CD4-positive, alpha-beta T cell (primary cell): ENCODE measurements around the gene CPEB2. TPM values are rescaled to one million over a fixed set of nuclear protein-coding genes. Genes with fewer than 3 reads are reported as not detected.

Source experiments
- ATAC-seq: fragments of 200-7000 bp; cut with Tn5 transposase; one replicate; pipeline ENCODE4 v1.10.0; 2022; ENCODE audit warnings: mild to moderate bottlenecking; ENCODE audit not compliant: poor library complexity
- CTCF ChIA-PET: fragments of 350-600 bp; sonication (Branson Sonifier 250); formaldehyde crosslinking; loops from one replicate; lab custom pipeline; 2021; ENCODE audit warnings: antibody characterized with exemption, inconsistent platforms; lab: Charles Lee
- POLR2A ChIA-PET: fragments of 350-600 bp; sonication (Branson Sonifier 250); formaldehyde crosslinking; loops from one replicate; lab custom pipeline; 2021; ENCODE audit warnings: antibody characterized with exemption, inconsistent platforms; lab: Charles Lee
- DNase-seq, 14 experiments: peaks; one replicate each; pipeline ENCODE4 v3.0.0-alpha.2; 2013 to 2020; ENCODE audit warnings: mixed read lengths in 2 of 14
- H3K27ac ChIP-seq, 2 donors: one replicate each; pipeline versions ENCODE4 v1.5.1 to v1.7.0; 2013; ENCODE audit warnings: low read length in 2 of 2, low read depth in 1 of 2, mild to moderate bottlenecking in 1 of 2
- H3K27me3 ChIP-seq, 2 experiments: 1 replicate in 1 of 2; 2 replicates in 1 of 2; pipeline versions ENCODE4 v1.6.1 to v1.7.0; 2013; ENCODE audit warnings: low read length in 2 of 2, control low read depth in 1 of 2, mild to moderate bottlenecking in 1 of 2, moderate library complexity in 1 of 2; ENCODE audit not compliant: insufficient read depth in 2 of 2, control insufficient read depth in 1 of 2
- H3K36me3 ChIP-seq: one replicate; pipeline ENCODE4 v1.6.1; 2013; ENCODE audit warnings: low read length, control low read depth; ENCODE audit not compliant: insufficient read depth
- H3K4me1 ChIP-seq: one replicate; pipeline ENCODE4 v1.6.1; 2013; ENCODE audit warnings: low read length, control low read depth; ENCODE audit not compliant: insufficient read depth
- H3K4me3 ChIP-seq: one replicate; pipeline ENCODE4 v1.5.1; 2013; ENCODE audit warnings: mild to moderate bottlenecking, low read length, moderate library complexity
- H3K9me3 ChIP-seq, 2 experiments: 1 replicate in 1 of 2; 2 replicates in 1 of 2; pipeline versions ENCODE4 v1.6.1 to v1.7.0; 2013; ENCODE audit warnings: low read length in 2 of 2, mild to moderate bottlenecking in 2 of 2, control low read depth in 1 of 2, moderate library complexity in 1 of 2; ENCODE audit not compliant: control insufficient read depth in 1 of 2, insufficient read depth in 1 of 2
- H3K27ac Mint-ChIP-seq: one replicate; pipeline ENCODE4 v1.8.0; 2020; ENCODE audit warnings: mixed read lengths
- H3K27me3 Mint-ChIP-seq: one replicate; pipeline ENCODE4 v1.8.0; 2021; ENCODE audit warnings: mixed read lengths
- H3K36me3 Mint-ChIP-seq: one replicate; pipeline ENCODE4 v1.8.0; 2021; ENCODE audit warnings: low read depth, mixed read lengths
- H3K4me1 Mint-ChIP-seq: one replicate; pipeline ENCODE4 v1.8.0; 2021; ENCODE audit warnings: low read depth, mixed read lengths
- H3K4me3 Mint-ChIP-seq: one replicate; pipeline ENCODE4 v1.8.0; 2020; ENCODE audit warnings: mild to moderate bottlenecking, mixed read lengths
- H3K9me3 Mint-ChIP-seq: one replicate; pipeline ENCODE4 v1.8.0; 2020; ENCODE audit warnings: mixed read lengths
- intact Hi-C, 2 experiments: fragments of 100-400 bp; cut with DNase I in 1 of 2; cut with micrococcal nuclease in 1 of 2; formaldehyde crosslinking; loops; one replicate each; pipeline versions ENCODE4 v1.15.1 to v1.9.0; 2023 to 2025; cut with DNase I, micrococcal nuclease
- total RNA-seq, 174 experiments: library from RNA in 2 of 174; stranded (reverse) in 2 of 174; gene quantifications; one replicate each; pipeline ENCODE4 v1.2.3 and lab custom pipeline; 2021 to 2026
- TF ChIP-seq, protein P1 (sequence below): fragments of 200-600 bp; IDR thresholded peaks from one replicate; pipeline ENCODE4 v1.8.0; 2022; ENCODE audit warnings: antibody characterized with exemption, mild to moderate bottlenecking

The CPEB2 gene
- total RNA-seq, 2 experiments from 2014 or later = 26.4 to 27.0 TPM

DNA sequence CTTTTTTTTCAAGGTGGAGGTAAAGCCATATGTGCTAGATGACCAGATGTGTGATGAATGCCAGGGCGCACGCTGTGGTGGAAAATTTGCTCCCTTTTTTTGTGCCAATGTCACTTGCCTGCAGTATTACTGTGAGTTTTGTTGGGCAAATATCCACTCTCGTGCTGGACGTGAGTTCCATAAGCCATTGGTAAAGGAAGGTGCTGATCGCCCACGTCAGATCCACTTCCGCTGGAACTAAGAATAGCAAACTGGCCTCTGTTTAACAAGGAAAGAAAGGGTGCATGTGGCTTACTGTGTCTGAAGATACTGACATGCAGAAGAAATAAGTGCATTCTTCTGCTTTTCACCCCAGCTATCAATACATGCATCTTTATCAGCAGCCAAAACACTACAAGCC is 63.9 kb downstream of the CPEB2 start:
- no peaks in the 10 kb centered on the region for H3K9me3 Mint-ChIP-seq
- Histone ChIP-seq H3K4me1 (no peaks in the 10 kb centered on the region), H3K27me3 (no peaks in the 10 kb centered on the region), H3K9me3 (no peaks in the 10 kb centered on the region), H3K4me3 (no peak overlapping the region), H3K36me3 (peaks cover 30% of the 10 kb centered on the region), H3K27ac (no peak overlapping the region)
- intact Hi-C loops = no loop called here
- no peaks in the 10 kb centered on the region for H3K4me1 Mint-ChIP-seq
- no peak overlapping the region for H3K4me3 Mint-ChIP-seq
- peaks cover 39% of the 10 kb centered on the region for H3K36me3 Mint-ChIP-seq
- no peaks in the 10 kb centered on the region for H3K27me3 Mint-ChIP-seq
- POLR2A ChIA-PET = no interaction called here
- DNase-seq (no peak), ATAC-seq (no peak)
- TF ChIP-seq, protein P1, sequence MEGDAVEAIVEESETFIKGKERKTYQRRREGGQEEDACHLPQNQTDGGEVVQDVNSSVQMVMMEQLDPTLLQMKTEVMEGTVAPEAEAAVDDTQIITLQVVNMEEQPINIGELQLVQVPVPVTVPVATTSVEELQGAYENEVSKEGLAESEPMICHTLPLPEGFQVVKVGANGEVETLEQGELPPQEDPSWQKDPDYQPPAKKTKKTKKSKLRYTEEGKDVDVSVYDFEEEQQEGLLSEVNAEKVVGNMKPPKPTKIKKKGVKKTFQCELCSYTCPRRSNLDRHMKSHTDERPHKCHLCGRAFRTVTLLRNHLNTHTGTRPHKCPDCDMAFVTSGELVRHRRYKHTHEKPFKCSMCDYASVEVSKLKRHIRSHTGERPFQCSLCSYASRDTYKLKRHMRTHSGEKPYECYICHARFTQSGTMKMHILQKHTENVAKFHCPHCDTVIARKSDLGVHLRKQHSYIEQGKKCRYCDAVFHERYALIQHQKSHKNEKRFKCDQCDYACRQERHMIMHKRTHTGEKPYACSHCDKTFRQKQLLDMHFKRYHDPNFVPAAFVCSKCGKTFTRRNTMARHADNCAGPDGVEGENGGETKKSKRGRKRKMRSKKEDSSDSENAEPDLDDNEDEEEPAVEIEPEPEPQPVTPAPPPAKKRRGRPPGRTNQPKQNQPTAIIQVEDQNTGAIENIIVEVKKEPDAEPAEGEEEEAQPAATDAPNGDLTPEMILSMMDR = no peak
- H3K27ac Mint-ChIP-seq = no peak overlapping the region
- CTCF ChIA-PET = no interaction called here

DNA sequence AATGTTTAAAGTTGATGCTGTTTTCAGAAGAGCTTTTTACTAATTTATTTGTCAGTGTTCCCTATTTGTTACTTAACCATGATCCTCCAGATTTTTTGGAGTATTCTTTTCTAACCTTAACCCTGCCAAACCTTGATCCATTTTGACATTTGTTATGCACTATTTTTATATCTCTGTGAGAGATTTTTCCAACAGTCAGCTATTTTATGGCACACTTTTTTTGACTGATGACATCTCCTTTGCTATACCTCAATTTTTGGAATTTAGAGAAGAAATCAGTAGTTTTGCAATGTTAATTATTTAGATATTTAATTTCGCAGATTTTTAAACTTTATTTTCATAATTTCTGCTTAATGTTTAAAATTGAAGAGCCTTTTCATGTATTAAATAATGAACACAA is 66.0 kb downstream of the CPEB2 start:
- H3K27ac Mint-ChIP-seq = no peak overlapping the region
- intact Hi-C loops = no loop called here
- H3K4me3 ChIP-seq = no peak overlapping the region
- no peaks in the 10 kb centered on the region for H3K27me3 Mint-ChIP-seq
- no peak for ATAC-seq
- peaks cover 17% of the 10 kb centered on the region for H3K36me3 ChIP-seq
- H3K9me3 Mint-ChIP-seq = peaks cover under 1% of the 10 kb centered on the region
- no peaks in the 10 kb centered on the region for H3K4me1 Mint-ChIP-seq
- H3K9me3 ChIP-seq = no peaks in the 10 kb centered on the region
- H3K27ac ChIP-seq = no peak overlapping the region
- peaks cover 40% of the 10 kb centered on the region for H3K36me3 Mint-ChIP-seq
- H3K4me3 Mint-ChIP-seq = no peak overlapping the region
- no peak for DNase-seq
- CTCF ChIA-PET = no interaction called here
- TF ChIP-seq, protein P1 = no peak
- H3K27me3 ChIP-seq = no peaks in the 10 kb centered on the region
- POLR2A ChIA-PET = no interaction called here
- no peaks in the 10 kb centered on the region for H3K4me1 ChIP-seq

DNA sequence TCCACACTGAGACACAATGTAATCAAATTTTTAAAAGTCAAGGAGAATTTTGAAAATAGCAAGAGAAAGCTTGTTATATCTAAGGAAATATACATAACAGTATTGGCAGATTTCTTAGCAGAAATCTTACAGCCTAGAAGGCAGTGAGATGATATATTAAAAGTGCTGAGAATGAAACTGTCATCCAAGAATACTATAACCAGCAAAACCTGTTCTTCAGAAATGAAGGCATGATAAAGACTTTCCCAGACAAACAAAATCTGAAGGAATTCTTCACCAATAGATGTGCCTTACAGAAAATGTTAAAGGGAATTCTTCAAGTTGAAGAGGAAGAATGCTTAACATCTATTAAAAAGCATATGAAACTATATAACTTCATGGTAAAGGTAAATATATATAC is 73.6 kb downstream of the CPEB2 start:
- H3K4me1 ChIP-seq = no peaks in the 10 kb centered on the region
- H3K4me3 ChIP-seq = no peak overlapping the region
- ATAC-seq = no peak
- Mint-ChIP-seq H3K4me1 (no peaks in the 10 kb centered on the region), H3K9me3 (peaks cover 11% of the 10 kb centered on the region), H3K27ac (no peak overlapping the region), H3K27me3 (no peaks in the 10 kb centered on the region), H3K36me3 (peaks cover 4% of the 10 kb centered on the region), H3K4me3 (no peak overlapping the region)
- intact Hi-C loops = no loop called here
- DNase-seq = no peak
- H3K9me3 ChIP-seq = peaks cover 0 to 19% of the 10 kb centered on the region in 2 experiments
- no peak overlapping the region for H3K27ac ChIP-seq
- no peaks in the 10 kb centered on the region for H3K36me3 ChIP-seq
- POLR2A ChIA-PET = no interaction called here
- CTCF ChIA-PET = no interaction called here
- TF ChIP-seq, protein P1 = no peak
- no peaks in the 10 kb centered on the region for H3K27me3 ChIP-seq
